ENCODE measurements around the gene POSTN.

The POSTN gene

DNA sequence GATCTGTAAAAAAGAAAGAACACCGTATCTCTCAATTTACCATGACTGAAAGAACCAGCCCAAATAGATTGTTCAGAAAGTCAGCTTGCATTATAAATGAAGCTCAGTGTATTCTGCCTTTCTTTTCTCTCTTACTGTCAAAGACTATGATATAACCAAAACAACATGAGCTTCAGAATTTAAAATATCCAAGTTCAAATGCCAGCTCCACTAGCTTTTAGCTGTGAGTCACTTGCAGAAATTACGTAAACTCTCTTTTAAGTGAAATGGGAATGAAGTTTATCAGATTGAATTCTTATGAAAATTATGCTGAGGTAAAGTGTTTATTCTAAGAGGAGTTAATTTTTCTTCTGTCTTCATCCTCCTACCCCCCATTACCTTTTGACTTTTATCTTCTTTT is 20.0 kb upstream of the POSTN start:
- H3K9me3 ChIP-seq (ENCODE audit: control insufficient read depth, low read length): no peaks in the 10 kb centered on the region
- no peaks in the 10 kb centered on the region for H3K27me3 ChIP-seq (ENCODE audit: control insufficient read depth, insufficient read depth, low read length, poor library complexity, severe bottlenecking)
- no peaks in the 10 kb centered on the region for H3K36me3 ChIP-seq (ENCODE audit: control insufficient read depth, insufficient read depth, low read length)
- no peak overlapping the region for H3K27ac ChIP-seq (ENCODE audit: insufficient read depth, low read depth, low read length, poor library complexity, severe bottlenecking)
- 90 to 100% methylated on average over 2 of the region's 2 CpGs for WGBS, 2 experiments
- H3K4me1 ChIP-seq (ENCODE audit: control insufficient read depth, insufficient read depth, low read length): no peaks in the 10 kb centered on the region
- no peak overlapping the region for H3K4me3 ChIP-seq (ENCODE audit: insufficient read depth, low read depth, low read length)

DNA sequence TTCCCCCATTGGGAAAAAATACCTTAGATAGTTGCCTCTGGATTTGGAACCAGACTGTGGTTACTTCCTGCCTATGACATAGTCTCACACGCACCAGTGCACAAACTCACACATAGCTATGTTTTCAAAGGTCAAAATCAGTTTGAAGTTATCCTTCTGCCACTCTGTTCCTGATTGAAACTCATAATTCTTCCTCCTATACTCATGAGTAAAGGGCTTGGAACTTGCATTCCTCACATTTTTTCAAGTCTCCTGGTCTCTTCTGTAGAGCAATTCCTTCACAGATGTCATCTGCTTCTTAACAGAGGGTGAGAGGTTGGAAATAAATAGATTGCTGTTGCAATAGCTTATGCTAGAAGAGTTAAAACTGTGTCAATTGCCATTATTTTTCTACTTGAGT is 18.6 kb upstream of the POSTN start:
- Histone ChIP-seq H3K27me3 (ENCODE audit: control insufficient read depth, insufficient read depth, low read length, poor library complexity, severe bottlenecking) (no peaks in the 10 kb centered on the region), H3K27ac (ENCODE audit: insufficient read depth, low read depth, low read length, poor library complexity, severe bottlenecking) (no peak overlapping the region), H3K36me3 (ENCODE audit: control insufficient read depth, insufficient read depth, low read length) (no peaks in the 10 kb centered on the region), H3K9me3 (ENCODE audit: control insufficient read depth, low read length) (no peaks in the 10 kb centered on the region), H3K4me1 (ENCODE audit: control insufficient read depth, insufficient read depth, low read length) (no peaks in the 10 kb centered on the region), H3K4me3 (ENCODE audit: insufficient read depth, low read depth, low read length) (no peak overlapping the region)
- 85 to 90% methylated on average over 1 of the region's 1 CpG for WGBS, 2 experiments

- WGBS, 2 experiments: 100% methylated on average over 1 of the region's 1 CpG
- H3K4me3 ChIP-seq (ENCODE audit: insufficient read depth, low read depth, low read length): no peak overlapping the region
- H3K9me3 ChIP-seq (ENCODE audit: control insufficient read depth, low read length): no peaks in the 10 kb centered on the region
- H3K4me1 ChIP-seq (ENCODE audit: control insufficient read depth, insufficient read depth, low read length): no peaks in the 10 kb centered on the region
- H3K27me3 ChIP-seq (ENCODE audit: control insufficient read depth, insufficient read depth, low read length, poor library complexity, severe bottlenecking): no peaks in the 10 kb centered on the region
- H3K36me3 ChIP-seq (ENCODE audit: control insufficient read depth, insufficient read depth, low read length): no peaks in the 10 kb centered on the region
- no peak overlapping the region for H3K27ac ChIP-seq (ENCODE audit: insufficient read depth, low read depth, low read length, poor library complexity, severe bottlenecking)
Observed at GRCh38 chr13:37616131-37616530, 17.6 kb upstream of the POSTN start.

- Histone ChIP-seq H3K4me3 (ENCODE audit: insufficient read depth, low read depth, low read length) (no peak overlapping the region), H3K36me3 (ENCODE audit: control insufficient read depth, insufficient read depth, low read length) (no peaks in the 10 kb centered on the region), H3K27me3 (ENCODE audit: control insufficient read depth, insufficient read depth, low read length, poor library complexity, severe bottlenecking) (no peaks in the 10 kb centered on the region), H3K9me3 (ENCODE audit: control insufficient read depth, low read length) (no peaks in the 10 kb centered on the region), H3K4me1 (ENCODE audit: control insufficient read depth, insufficient read depth, low read length) (no peaks in the 10 kb centered on the region), H3K27ac (ENCODE audit: insufficient read depth, low read depth, low read length, poor library complexity, severe bottlenecking) (no peak overlapping the region)
- 79 to 82% methylated on average over 2 of the region's 2 CpGs for WGBS, 2 experiments
Observed at GRCh38 chr13:37615276-37615675, 16.7 kb upstream of the POSTN start.

DNA sequence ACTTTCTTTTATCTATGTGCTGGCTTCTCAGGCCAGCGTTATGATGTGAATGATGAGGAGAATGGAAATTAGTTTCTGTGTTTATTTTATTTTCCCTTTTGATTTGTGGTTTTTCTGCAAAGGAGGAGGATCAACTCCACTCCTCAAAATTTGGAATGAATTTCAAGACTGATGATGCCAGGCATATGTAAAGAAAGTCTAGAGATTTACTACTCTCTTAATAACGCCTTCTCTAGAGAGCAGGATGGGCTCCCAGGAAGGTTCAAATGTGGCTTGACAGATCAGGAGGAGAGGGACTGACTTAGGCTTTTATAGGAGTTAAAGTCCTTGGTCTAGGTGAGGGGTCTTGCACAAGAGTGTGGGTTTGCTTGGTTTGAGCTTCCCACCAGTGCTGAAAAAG is 15.1 kb upstream of the POSTN start:
- Histone ChIP-seq H3K27me3 (ENCODE audit: control insufficient read depth, insufficient read depth, low read length, poor library complexity, severe bottlenecking) (no peaks in the 10 kb centered on the region), H3K9me3 (ENCODE audit: control insufficient read depth, low read length) (no peaks in the 10 kb centered on the region), H3K4me3 (ENCODE audit: insufficient read depth, low read depth, low read length) (no peak overlapping the region), H3K27ac (ENCODE audit: insufficient read depth, low read depth, low read length, poor library complexity, severe bottlenecking) (no peak overlapping the region), H3K4me1 (ENCODE audit: control insufficient read depth, insufficient read depth, low read length) (no peaks in the 10 kb centered on the region), H3K36me3 (ENCODE audit: control insufficient read depth, insufficient read depth, low read length) (no peaks in the 10 kb centered on the region)
- WGBS, 2 experiments: 92 to 97% methylated on average over 1 to 2 of the region's 2 CpGs

- WGBS, 2 experiments: 96 to 100% methylated on average over 3 of the region's 3 CpGs
- Histone ChIP-seq H3K27me3 (ENCODE audit: control insufficient read depth, insufficient read depth, low read length, poor library complexity, severe bottlenecking) (no peaks in the 10 kb centered on the region), H3K4me1 (ENCODE audit: control insufficient read depth, insufficient read depth, low read length) (no peaks in the 10 kb centered on the region), H3K9me3 (ENCODE audit: control insufficient read depth, low read length) (no peaks in the 10 kb centered on the region), H3K27ac (ENCODE audit: insufficient read depth, low read depth, low read length, poor library complexity, severe bottlenecking) (no peak overlapping the region), H3K36me3 (ENCODE audit: control insufficient read depth, insufficient read depth, low read length) (no peaks in the 10 kb centered on the region), H3K4me3 (ENCODE audit: insufficient read depth, low read depth, low read length) (no peak overlapping the region)
Observed at GRCh38 chr13:37613236-37613635, 14.7 kb upstream of the POSTN start.

DNA sequence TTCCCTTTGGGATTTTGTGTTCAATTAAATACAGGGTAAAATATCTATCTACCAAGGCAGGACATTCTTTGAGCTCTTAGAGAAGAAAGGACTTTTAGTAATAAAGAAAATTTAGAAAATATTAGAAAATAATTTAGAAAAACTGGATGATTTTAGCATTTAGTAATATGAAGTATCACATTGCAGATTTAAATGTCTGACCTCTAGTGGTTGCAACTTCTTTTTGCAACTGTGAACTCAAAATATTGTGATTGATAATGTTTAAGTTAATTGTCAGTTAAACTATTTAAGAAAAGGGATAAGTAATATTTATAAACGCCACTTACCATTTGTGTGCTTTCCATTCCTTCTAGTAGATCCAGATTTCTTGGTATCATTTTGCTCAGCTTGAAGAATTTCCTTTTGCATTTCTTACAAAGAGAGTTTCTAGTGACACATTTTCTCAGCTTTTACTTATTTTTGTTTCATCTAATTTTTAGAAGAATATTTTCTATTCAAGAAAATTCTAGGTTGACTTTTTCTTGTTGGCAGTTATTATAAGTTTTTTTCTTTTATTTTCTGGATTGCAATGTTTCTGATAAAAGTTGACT is 10.3 kb upstream of the POSTN start:
- H3K4me1 ChIP-seq (ENCODE audit: control insufficient read depth, insufficient read depth, low read length): no peaks in the 10 kb centered on the region
- H3K9me3 ChIP-seq (ENCODE audit: control insufficient read depth, low read length): no peaks in the 10 kb centered on the region
- H3K27ac ChIP-seq (ENCODE audit: insufficient read depth, low read depth, low read length, poor library complexity, severe bottlenecking): no peak overlapping the region
- 90 to 100% methylated on average over 1 of the region's 1 CpG for WGBS, 2 experiments
- no peaks in the 10 kb centered on the region for H3K36me3 ChIP-seq (ENCODE audit: control insufficient read depth, insufficient read depth, low read length)
- no peaks in the 10 kb centered on the region for H3K27me3 ChIP-seq (ENCODE audit: control insufficient read depth, insufficient read depth, low read length, poor library complexity, severe bottlenecking)
- no peak overlapping the region for H3K4me3 ChIP-seq (ENCODE audit: insufficient read depth, low read depth, low read length)

DNA sequence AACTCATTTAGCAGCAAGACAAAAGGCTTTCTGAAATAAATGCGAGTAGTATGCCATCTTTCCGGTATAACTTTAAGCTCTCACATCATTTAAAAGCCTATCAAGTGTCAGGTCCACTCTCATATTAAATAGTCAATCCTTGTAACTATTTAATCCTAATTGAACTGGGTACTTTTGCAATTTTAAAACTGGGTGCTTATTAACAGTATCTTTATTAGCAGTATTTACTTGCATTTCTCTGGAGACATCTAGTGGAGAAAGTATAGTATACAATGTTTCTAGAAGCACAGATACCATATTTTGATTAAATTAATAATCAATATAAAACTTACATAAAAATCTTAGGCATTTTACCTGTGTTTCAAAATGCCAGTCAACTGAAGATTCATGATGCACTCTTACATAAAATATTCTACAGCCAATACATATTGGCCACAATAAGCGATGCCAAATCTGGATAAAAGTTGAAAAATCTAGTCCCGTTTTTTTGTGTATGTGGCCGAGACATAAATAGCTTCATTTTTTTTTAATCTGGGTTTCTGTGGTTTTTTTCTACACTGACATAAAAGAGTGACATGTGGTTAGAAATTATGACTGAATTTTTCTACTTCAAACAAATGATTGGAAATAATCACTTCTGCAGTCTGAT is 4.3 kb upstream of the POSTN start:
- Histone ChIP-seq H3K36me3 (ENCODE audit: control insufficient read depth, insufficient read depth, low read length) (no peaks in the 10 kb centered on the region), H3K9me3 (ENCODE audit: control insufficient read depth, low read length) (no peaks in the 10 kb centered on the region), H3K4me3 (ENCODE audit: insufficient read depth, low read depth, low read length) (no peak overlapping the region), H3K4me1 (ENCODE audit: control insufficient read depth, insufficient read depth, low read length) (no peaks in the 10 kb centered on the region), H3K27me3 (ENCODE audit: control insufficient read depth, insufficient read depth, low read length, poor library complexity, severe bottlenecking) (no peaks in the 10 kb centered on the region), H3K27ac (ENCODE audit: insufficient read depth, low read depth, low read length, poor library complexity, severe bottlenecking) (no peak overlapping the region)
- 92 to 93% methylated on average over 5 of the region's 5 CpGs for WGBS, 2 experiments

DNA sequence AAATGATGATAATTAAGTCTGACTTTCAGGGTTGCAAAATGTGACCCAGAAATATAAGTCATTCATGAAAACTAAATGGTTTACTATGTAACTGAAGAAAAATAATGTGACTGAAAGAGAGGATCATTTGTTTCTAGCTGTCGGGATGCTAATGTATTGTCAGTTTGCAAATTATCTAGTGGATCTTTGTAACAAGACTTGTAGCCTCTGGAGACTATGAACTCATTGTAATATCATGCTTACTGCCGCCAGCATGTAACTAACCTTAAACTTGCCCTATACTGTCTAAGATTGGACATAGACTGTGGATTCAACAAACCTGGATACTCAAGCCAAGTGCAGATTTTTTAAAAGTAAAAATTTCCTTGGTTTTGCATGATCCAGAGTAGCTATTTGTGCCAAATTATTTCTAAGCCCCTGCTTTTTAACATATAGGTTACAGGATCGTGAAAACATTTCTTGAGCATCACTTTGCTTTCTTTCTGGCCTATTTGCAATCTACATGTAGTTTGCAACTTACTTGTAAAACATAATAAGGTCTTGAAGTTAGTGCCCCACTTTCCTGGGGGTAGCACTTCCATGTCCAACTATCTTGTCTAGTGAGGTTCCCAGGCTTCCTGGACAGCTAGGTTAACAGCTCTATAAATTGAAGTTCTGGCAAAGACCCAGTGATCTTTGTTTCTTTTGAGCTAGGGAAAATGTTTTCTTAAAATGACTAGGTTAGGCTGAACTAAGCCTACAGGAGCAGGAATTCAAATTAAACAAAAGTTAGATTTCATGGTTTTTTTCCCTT is 3.3 kb upstream of the POSTN start:
- no peaks in the 10 kb centered on the region for H3K27me3 ChIP-seq (ENCODE audit: control insufficient read depth, insufficient read depth, low read length, poor library complexity, severe bottlenecking)
- no peaks in the 10 kb centered on the region for H3K9me3 ChIP-seq (ENCODE audit: control insufficient read depth, low read length)
- WGBS, 2 experiments: 82 to 89% methylated on average over 3 of the region's 3 CpGs
- no peaks in the 10 kb centered on the region for H3K36me3 ChIP-seq (ENCODE audit: control insufficient read depth, insufficient read depth, low read length)
- no peak overlapping the region for H3K4me3 ChIP-seq (ENCODE audit: insufficient read depth, low read depth, low read length)
- H3K4me1 ChIP-seq (ENCODE audit: control insufficient read depth, insufficient read depth, low read length): no peaks in the 10 kb centered on the region
- no peak overlapping the region for H3K27ac ChIP-seq (ENCODE audit: insufficient read depth, low read depth, low read length, poor library complexity, severe bottlenecking)

DNA sequence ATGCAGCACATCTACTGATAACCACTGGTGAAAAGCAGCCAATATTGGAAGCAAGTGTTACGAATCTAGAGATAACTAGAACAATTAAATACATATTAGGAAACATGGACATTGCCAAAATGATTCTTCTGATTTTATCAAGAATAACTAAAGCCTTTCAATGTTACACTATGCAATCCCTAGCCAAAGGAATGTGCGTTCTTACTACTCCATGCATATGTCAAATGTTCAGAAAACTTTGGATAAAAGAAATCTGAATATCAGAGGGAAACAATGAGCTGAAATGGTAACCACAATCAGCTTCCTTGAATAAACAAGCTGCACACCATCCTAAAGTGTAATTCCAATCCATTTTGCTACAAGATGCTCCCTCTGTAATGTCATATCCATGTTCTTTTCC is 951 bp upstream of the POSTN start:
- no peak overlapping the region for H3K27ac ChIP-seq (ENCODE audit: insufficient read depth, low read depth, low read length, poor library complexity, severe bottlenecking)
- H3K27me3 ChIP-seq (ENCODE audit: control insufficient read depth, insufficient read depth, low read length, poor library complexity, severe bottlenecking): no peaks in the 10 kb centered on the region
- H3K36me3 ChIP-seq (ENCODE audit: control insufficient read depth, insufficient read depth, low read length): no peaks in the 10 kb centered on the region
- no peaks in the 10 kb centered on the region for H3K9me3 ChIP-seq (ENCODE audit: control insufficient read depth, low read length)
- H3K4me1 ChIP-seq (ENCODE audit: control insufficient read depth, insufficient read depth, low read length): no peaks in the 10 kb centered on the region
- H3K4me3 ChIP-seq (ENCODE audit: insufficient read depth, low read depth, low read length): no peak overlapping the region
- 83 to 100% methylated on average over 2 of the region's 2 CpGs for WGBS, 2 experiments

All from ectodermal cell (in vitro differentiated cells).